Epithelial cell of esophagus (primary cell): Measurements from ENCODE around the gene BATF.

Experiments used
- DNase-seq: peaks from one replicate; pipeline ENCODE4 v3.0.0; 2010; ENCODE audit warnings: low read depth
- H3K4me3 ChIP-seq: 2 replicates; pipeline ENCODE4 v1.5.1; 2011; ENCODE audit warnings: mild to moderate bottlenecking, low read length, control low read depth
- CTCF ChIP-seq: IDR thresholded peaks from 2 replicates; pipeline ENCODE4 v1.5.1; 2011; ENCODE audit warnings: low read depth, mild to moderate bottlenecking, low read length, control low read depth, inconsistent platforms; ENCODE audit not compliant: insufficient read depth; ENCODE audit errors: missing control alignments

BATF gene

GRCh38 chr14:75493592-75494087, 28.6 kb upstream of the BATF start:
- no peak overlapping the region for H3K4me3 ChIP-seq
- no peak for DNase-seq
- no peak for TF ChIP-seq CTCF

- TF ChIP-seq CTCF = no peak
- DNase-seq = no peak
- no peak overlapping the region for H3K4me3 ChIP-seq
Measured at GRCh38 chr14:75494896-75495295, 27.4 kb upstream of the BATF start.

GRCh38 chr14:75495399-75495798, 26.9 kb upstream of the BATF start:
- no peak overlapping the region for H3K4me3 ChIP-seq
- no peak for TF ChIP-seq CTCF
- DNase-seq = no peak

GRCh38 chr14:75495882-75496281, 26.4 kb upstream of the BATF start:
- no peak overlapping the region for H3K4me3 ChIP-seq
- DNase-seq = no peak
- TF ChIP-seq CTCF = no peak

GRCh38 chr14:75496755-75497154, 25.5 kb upstream of the BATF start:
- no peak overlapping the region for H3K4me3 ChIP-seq
- DNase-seq = no peak
- no peak for TF ChIP-seq CTCF

GRCh38 chr14:75497191-75497590, 25.1 kb upstream of the BATF start:
- no peak overlapping the region for H3K4me3 ChIP-seq
- no peak for DNase-seq
- no peak for TF ChIP-seq CTCF

- no peak for DNase-seq
- TF ChIP-seq CTCF = no peak
- H3K4me3 ChIP-seq = no peak overlapping the region
Measured at GRCh38 chr14:75497701-75498100, 24.6 kb upstream of the BATF start.
